H54 (cell line): ENCODE results near the gene SYF2.
"Not testable (repeated sequence)": the region's sequence is repeated elsewhere in the genome, so short reads cannot be mapped to it uniquely, and the experiment has no call there.

Source experiments
- DNase-seq: peaks from one replicate; pipeline ENCODE4 v3.0.0; 2011; ENCODE audit warnings: low spot score, mixed read lengths; ENCODE audit not compliant: insufficient read length
- FAIRE-seq: peaks from 3 replicates; lab custom pipeline; 2011; peaks lifted over from hg19 to GRCh38; lab: Jason Lieb, UNC
- POLR2A ChIP-seq: IDR thresholded peaks from 2 replicates; pipeline ENCODE4 v1.6.1; 2011; ENCODE audit warnings: low read depth, mild to moderate bottlenecking, low read length

Gene SYF2

DNA sequence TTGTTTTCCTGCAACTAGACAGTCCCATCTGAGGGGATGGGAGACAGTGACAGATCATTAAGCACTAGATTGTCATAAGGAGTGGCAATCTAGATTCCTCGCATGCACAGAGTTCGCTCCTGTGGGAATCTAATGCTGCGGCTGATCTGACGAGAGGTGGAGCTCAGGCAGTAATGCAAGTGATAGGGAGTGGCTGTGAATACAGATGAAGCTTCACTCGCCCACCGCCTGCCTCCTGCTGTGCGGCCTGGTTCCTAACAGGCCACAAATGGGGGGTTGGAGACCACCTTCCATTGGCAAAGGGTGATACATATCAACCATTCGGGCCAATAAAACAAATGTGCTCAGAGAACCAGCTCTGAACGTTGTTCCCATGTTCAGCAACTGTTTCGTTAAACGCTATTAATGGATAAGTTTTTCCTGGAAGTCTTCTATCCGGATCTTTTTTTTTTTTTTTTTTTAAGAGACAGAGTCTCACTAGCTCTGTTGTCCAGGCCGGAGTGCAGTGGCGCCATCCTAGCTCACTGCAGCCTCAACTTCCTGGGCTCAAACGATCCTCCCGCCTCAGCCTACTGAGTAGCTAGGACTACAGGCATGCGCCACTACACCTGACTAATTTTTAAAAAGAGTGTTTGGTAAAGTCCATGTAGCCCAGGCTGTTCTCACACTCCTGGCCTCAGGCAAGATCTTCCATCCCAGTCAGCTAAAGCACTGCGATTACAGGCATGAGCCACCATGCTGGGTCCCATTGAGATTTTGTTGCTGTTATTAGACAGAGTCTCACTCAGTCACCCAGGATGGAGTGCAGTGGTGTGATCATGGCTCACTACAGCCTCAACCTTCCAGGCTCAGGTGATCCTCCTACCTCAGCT, 23.6 kb upstream of the SYF2 start:
- DNase-seq, result no peak

DNA sequence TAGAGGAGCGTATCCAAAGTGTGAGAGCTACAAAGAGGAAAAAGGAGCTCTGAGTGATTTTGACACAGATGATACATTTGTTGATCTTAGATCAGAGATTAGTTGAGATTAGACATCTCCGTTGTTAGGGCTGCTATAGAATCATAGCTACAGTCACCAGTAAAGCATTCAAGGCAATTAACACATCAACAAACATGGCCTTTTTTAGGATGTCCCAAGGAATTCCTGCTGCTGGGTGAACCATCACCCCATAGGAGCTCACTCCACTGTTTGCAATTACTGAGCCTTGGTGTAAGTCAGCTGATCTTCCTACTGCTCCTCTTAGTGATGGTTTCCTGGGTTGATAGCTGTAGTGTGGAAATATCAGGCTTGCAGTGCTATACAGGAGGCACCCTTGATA, 21.6 kb upstream of the SYF2 start:
- no peak for TF ChIP-seq POLR2A
- no peak for FAIRE-seq
- DNase-seq, result no peak

More for the DNA sequence above, 23.6 kb upstream of the SYF2 start:
- TF ChIP-seq POLR2A, result no peak
- FAIRE-seq, result no peak

DNA sequence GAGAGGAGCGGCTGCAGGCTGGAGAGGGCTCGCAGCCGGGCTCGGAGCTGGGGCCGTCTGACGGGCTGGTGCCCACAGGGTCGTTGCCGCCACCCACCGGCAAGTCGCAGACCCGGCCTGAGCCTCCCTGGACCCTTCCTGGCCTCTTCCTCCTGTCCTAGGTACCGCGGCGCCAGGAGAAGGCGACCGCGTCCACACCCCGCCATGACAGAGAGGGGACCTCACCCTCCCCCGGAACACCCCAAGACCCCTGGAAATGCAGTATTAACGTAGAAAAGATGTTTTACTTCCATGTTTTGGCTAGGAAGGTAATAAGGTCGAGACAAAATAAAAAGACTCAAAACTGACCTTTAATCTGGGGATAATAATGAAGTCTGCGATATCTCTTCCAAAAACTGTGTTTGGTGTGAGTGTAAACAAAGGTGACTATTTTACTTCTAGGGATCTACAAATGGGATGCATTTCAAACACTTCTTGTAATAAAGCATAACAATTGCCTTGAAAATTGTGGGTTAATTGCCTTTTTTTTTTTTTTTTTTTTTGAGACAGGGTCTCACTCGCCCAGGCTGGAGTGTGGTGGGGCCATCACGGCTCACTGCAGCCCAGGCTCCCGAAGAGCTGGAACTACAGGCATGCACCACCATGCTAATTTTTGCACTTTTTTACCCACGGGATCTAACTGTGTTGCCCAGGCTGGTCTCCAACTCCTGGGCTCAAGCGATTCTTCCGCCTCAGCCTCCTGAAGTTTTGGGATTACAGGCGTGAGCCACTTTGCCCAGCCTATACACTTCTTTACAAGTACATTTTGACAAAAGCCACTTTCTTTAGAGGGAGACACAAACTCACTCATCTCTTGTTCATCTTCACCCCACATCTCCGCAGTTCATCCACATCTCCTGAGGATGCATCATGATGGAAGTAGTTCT, 15.8 kb upstream of the SYF2 start:
- no peak for DNase-seq
- FAIRE-seq, result no peak

DNA sequence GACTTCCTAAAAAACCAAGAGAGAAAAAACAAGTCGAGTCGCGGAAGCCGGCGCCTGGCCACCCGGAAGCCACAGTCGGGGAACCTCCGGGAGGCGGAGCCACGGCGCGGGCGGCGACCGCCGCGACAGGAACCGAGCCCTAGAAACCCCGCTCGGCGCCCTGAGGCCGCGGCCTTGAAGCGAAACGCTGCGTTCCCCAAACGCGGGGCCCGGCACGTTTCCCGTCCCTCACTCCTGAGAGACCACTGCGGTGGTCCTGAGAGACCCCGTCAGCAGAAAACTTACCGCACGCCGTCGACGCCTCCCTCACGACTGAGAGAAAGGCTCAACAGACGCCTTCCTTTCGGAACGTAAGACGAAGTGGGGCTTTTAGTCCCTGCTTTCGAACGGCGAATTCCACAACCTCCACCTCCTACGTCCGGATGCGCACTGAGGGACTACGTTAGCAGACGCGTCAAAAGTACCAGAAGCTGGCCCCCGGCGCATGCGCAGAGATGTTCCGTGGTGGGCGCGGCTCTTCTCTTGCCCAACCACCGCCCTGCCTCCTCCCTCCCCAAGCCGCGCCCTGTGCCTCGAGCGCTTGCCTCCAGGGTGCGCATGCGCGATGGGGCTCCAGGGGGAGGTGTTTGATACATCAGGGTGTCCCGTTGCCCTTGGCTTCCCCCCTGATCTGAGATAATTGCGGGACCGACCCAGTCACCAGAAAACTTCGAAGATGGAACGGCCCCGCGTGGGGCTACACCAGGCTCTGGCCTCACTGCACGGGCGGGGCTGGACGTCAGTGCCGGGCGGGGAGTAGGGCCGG, 14.9 kb upstream of the SYF2 start, which contains the start of gene RSRP1:
Gene RSRP1 (minus strand): TSS at position 431 of the 805 bp plus-strand sequence. CDS start 491 bp downstream, outside the sequence.
- peak; percentile 96 for TF ChIP-seq POLR2A
- DNase-seq (peak; percentile 90), FAIRE-seq (peak; percentile 67)

More for the DNA sequence above, 15.8 kb upstream of the SYF2 start:
- TF ChIP-seq POLR2A, result no peak; the same call in 1 of the 2 replicates

DNA sequence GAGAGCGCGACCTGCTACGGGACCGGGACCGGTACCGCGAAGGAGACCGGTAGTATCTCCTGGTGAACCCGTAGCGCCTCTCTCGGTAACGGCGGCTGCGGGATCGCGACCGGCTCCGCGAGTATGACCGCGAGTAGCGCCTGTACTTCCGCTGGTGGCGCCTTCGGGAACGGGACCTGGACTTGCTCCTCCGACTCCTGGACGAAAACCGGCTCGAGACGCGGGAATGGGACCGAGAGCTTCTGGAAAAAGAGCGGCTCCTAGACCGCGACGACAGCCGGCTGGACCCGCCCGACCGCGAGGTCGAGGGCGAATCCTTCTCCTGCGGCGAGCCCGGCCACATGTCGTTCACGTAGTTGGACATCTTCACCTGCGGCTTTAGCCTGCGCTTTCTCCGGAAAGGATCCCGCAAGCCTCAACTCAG, 14.3 kb upstream of the SYF2 start:
- TF ChIP-seq POLR2A, result no peak
- no peak for FAIRE-seq
- no peak for DNase-seq

DNA sequence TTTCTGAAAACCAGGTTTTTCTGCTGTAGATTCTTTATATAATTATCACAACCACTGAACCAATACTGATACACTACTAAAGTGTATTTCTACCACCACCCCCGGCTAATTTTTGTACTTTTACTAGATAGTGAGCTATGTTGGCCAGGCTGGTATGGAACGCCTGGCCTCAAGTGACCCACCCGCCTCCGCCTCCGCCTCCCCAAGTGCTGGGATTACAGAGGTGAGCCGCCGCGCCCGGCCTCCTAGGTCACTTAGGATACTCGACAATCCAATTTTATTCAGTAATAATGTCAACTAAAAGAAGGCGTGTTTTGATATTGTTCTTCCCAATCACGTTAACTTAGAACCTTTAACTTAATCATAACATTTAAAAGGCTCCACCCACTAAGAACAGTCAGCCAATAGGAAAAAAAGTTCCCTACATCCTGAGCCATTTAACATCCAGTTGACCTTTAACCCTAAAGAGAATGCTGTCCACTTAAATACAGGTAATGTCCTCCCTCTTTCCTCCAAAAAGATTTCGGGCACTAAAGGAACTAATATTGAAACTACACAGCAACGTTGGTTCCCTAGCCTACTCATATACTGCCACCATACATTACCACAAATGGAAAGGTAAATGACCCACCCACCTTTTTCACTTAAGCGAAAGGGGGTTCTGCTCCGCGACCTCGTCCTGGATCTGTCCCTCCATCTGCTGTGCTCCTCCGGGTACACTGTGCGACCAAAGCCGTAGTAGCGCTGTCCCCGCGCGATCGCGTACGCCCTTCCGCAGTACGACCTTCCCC, 13.7 kb upstream of the SYF2 start:
- no peak for FAIRE-seq
- DNase-seq, result no peak
- TF ChIP-seq POLR2A, result no peak

DNA sequence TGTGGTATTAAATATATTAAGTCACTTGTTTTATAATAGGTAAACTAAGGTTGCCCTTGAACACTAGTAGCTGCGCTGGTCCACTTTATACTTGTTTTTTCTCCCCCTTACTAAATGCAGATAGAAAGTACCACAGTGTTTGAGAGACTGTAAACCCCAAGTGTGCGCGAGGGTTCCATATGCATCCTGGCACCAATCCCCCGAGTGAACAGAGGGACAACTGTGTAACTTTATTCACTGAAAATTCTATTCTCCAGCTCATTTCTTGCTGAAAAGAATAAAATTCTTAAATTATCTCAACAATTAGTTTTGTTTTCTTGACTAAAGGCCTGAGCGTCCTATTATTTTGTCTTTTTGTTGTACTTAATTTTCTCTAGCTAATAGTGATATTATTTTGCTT, 13.1 kb upstream of the SYF2 start:
- no peak for TF ChIP-seq POLR2A
- FAIRE-seq, result no peak
- no peak for DNase-seq

DNA sequence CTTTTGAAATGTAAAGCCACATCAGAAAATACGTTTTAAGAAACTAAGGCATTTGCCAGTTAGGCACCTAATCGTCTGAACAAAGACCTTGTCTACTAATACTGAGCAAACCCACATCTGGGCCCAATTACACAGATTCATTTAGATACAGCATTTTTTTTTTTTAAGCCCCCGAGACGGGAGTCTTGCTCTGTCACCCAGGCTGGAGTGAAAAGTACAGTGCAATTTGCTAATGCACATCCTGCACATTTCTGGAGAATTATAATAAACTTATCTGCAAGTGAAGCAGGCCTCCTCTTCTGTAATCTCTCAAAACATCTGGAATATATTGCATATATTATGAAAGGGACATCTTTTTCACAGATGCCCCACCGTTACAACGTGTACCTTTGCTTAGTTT, 11.6 kb upstream of the SYF2 start:
- no peak for FAIRE-seq
- no peak for TF ChIP-seq POLR2A
- DNase-seq, result no peak

DNA sequence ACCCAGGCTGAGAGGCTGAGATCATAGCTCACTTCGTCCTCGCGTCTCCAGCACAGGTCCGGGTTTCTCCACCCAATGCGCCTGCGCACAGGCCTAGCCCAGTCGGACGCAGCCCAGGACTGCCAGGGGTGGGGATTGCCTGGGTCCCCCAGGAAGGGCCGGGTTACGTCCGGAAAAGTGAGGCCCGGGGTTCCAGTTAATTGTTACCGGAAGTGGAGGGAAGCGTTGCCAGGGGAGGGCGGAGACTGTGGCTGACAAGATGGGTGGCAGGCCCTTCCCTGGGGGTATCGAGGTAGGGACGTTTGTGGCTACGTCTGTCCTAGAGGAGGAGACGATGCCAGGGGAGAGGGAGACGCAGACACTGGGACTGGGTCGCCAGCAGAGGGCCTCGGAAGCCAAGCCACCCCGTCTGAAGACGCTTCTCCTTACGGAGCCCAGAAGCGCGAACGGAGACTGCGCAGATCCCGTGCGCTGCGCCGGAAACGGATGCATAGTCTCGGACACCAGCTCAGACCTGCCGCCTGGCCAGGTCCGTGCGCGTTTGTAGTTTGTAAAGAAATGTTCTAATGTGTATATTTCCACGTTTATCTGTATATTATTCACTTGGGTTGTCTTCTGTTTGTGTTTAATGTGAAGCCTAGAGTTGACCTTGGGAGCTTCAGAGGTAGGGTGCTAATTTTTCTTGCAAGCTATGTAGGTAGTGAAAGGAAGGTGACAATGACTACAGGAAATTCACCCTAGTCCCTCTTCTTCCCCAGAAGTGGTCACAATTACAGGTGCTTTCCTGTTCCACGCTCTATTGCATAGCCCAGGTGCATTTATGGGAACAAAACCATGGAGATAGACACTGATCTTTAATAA, 7.6 kb upstream of the SYF2 start:
- FAIRE-seq (peak; percentile 82), DNase-seq (peak; percentile 28)
- TF ChIP-seq POLR2A, result no peak

DNA sequence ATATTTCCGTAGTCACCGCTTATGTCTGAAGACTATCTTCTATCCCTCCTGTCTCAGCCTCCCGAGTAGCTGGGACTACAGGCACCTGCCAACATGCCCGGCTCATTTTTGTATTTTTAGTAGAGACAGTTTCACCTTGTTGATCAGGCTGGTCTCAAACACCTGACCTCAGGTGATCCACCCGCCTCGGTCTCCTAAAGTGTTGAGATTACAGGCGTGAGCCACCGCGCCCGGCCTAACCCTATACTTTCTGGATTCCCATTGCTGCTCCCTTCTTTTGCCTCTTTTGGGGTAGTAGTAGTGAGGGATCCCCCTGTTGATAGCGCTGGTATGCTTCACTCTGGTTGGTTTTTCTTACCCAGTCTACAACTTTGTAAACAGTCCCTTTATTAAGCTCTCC, 5.7 kb upstream of the SYF2 start:
- no peak for FAIRE-seq
- no peak for DNase-seq
- TF ChIP-seq POLR2A, result no peak

DNA sequence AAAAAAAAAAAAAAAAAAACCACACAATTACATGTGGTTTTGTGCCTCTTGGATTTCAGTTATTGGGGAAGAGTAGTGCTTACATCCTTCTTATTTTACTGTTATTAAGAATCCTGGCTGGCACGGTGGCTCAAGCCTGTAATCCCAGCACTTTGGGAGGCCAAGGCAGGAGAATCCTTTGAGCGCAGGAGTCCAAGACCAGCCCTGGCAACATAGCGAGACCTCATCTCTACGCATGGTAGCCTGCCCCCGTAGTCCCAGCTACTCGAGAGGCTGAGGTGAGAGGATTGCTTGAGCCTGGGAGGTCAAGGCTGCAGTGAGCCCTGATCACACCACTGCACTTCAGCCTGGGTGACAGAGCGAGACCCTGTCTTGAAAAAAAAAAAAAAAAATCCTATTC, 4.0 kb upstream of the SYF2 start:
- not testable (repeated sequence) for FAIRE-seq, DNase-seq

DNA sequence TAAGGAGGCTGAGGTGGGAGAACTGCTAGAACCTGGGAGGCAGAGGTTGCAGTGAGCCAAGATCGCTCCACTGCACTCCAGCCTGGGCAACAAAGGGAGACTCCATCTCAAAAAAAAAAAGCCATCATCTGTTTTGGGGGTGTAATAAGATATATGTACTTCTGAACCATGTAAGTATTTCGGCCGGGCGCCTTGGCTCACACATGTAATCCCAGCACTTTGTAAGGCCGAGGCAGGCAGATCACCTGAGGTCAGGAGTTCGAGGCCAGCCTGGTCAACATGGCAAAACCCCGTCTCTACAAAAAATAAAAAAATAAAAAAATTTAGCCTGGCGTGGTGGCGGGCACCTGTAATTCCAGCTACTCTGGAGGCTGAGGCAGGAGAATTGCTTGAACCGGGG, 3.1 kb upstream of the SYF2 start:
- not testable (repeated sequence) for DNase-seq

More for the DNA sequence above, 3.1 kb upstream of the SYF2 start:
- FAIRE-seq, result not testable (repeated sequence)
